ENCODE results near the gene PBRM1. TPM values are rescaled to one million over a fixed set of nuclear protein-coding genes. Genes with fewer than 3 reads are reported as not detected.
"Not testable (repeated sequence)": the region's sequence is repeated elsewhere in the genome, so short reads cannot be mapped to it uniquely, and the experiment has no call there.

The PBRM1 gene
- polyA plus RNA-seq, 4 donors = 53.5 to 64.5 (median 56.1) TPM

GRCh38 chr3:52527732-52528585, 157.8 kb downstream of the PBRM1 start:
- no peak for DNase-seq (ENCODE audit: low read depth in 4 of 4, low spot score in 2 of 4)

GRCh38 chr3:52527039-52527731, 158.5 kb downstream of the PBRM1 start:
- no peak for DNase-seq (ENCODE audit: low read depth in 4 of 4, low spot score in 2 of 4)

GRCh38 chr3:52526671-52527038, 159.1 kb downstream of the PBRM1 start:
- not testable (repeated sequence) for DNase-seq (ENCODE audit: low read depth in 4 of 4, low spot score in 2 of 4)

DNA sequence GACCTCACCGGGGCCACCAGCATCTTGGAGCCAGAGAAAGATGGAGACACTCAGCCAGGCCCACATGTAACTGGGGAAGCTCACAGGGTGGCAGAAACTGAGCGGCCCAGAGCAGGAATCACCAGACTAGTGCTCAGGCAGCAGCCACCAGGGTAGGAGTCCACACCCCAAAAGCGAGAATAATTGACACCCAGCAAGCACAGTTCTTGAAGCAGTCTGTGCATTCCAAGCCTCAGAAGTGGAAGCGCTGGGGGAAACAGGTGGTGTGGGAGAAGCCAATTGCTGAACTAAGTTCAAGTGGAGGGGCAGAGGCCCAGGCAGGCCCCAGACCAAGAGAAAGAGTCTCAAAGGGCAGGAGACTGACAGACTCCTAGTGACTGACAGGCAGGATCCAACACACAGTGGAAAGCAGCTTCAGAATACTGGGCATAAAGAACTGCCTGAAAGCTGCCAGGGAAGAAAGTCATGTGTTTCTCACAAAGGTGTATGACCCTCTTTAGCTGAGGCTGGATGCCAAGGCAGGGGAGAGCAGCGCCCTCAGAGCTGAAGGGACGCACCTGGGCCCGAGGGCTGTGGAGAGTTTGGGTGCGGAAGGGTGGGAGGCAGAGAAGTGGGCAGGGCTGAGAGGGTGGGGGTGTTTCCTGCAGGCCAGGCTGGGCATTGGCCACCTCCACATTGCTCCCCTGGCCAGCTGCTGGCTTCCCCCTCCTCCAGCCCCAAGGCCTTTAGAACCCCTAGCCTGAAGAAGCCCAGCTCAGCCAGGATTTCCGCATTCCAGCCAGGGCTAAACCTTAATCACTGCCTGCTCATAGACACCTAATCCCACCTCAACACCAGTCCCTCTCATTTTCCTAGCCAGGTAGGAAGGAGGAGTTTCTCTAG, 159.8 kb downstream of the PBRM1 start:
- no peak for DNase-seq (ENCODE audit: low read depth in 4 of 4, low spot score in 2 of 4)

DNA sequence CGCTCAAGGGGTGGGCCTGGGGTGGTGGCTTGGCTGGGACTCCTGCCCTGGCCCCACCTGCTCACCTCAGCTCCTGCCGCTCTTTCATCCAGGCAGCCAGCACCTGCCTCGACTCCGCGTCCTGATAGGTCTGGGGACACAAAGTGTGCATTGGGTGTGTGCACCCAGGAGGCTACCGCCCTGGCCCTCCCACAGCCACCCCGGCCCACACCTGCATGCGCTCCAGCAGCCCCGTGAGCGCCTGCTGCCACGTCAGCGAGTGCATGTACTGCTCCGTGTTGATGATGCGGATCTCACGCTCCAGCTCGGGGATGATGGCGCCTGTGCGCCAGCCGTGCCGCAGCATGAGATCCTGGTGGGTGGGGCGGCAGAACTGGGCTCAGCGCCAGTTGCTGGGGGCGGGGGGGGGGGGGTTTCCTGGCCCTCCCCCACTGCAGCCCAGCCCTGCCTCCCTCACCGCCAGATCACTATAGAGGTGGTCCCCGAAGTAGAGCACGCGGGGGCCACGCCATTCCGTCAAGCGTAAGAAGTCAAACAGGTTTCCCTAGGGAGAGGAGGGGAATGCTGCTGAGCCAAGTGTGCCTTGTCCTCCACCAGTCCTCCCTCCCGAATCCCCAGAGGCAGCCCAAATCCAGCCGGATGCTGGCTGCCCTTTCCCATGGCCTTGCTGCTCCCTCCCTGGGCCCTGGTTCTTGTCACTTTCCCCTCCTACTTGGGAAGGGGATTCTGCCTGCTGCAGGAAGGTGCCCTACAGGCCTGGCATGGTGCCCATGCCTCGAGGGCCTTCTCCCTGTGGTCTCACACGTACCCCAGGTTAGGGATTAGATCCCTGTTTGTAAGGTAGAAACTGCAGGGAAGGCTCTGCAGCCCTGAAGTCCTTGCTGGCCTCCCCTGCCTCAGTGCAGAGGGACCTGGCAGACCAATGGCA, 160.7 kb downstream of the PBRM1 start:
- no peak for DNase-seq (ENCODE audit: low read depth in 4 of 4, low spot score in 2 of 4)

- no peak for DNase-seq (ENCODE audit: low read depth in 4 of 4, low spot score in 2 of 4)
Measured at GRCh38 chr3:52524258-52524751, 161.4 kb downstream of the PBRM1 start.

- no peak for DNase-seq (ENCODE audit: low read depth in 4 of 4, low spot score in 2 of 4)
Measured at GRCh38 chr3:52523386-52524257, 162.1 kb downstream of the PBRM1 start.

GRCh38 chr3:52522651-52523251, 163.0 kb downstream of the PBRM1 start:
- no peak for DNase-seq (ENCODE audit: low read depth in 4 of 4, low spot score in 2 of 4)

DNA sequence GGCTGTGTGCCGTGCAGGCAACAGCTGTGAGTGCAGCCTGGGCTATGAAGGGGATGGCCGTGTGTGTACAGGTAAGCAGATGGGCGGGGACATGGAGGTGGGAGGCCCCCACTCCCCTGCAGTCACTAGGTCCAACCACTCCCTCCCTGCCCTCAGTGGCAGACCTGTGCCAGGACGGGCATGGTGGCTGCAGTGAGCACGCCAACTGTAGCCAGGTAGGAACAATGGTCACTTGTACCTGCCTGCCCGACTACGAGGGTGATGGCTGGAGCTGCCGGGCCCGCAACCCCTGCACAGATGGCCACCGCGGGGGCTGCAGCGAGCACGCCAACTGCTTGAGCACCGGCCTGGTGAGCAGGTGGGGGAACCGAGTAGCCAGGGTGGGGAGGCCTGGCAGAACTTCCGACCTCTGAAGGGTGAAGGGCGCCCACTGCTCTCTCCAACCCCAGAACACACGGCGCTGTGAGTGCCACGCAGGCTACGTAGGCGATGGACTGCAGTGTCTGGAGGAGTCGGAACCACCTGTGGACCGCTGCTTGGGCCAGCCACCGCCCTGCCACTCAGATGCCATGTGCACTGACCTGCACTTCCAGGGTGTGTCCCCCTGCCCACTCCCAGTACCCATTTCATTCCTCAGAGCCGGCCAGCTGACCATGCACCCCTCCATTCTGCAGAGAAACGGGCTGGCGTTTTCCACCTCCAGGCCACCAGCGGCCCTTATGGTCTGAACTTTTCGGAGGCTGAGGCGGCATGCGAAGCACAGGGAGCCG, 163.6 kb downstream of the PBRM1 start:
- DNase-seq (ENCODE audit: low read depth in 4 of 4, low spot score in 2 of 4) = no peak

DNA sequence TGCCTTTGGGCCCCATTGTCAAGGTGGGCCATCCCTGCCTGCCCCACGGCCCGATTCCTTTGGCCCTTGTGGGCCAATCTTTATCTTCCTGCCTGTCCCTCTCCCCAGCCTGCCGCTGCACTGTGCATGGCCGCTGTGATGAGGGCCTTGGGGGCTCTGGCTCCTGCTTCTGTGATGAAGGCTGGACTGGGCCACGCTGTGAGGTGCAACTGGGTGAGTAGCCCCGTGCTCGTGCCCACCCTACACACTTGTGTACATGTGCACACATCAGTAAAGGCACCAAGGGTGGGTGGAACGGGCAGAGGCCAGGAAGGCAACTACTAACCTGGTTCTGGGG, 164.3 kb downstream of the PBRM1 start:
- DNase-seq (ENCODE audit: low read depth in 4 of 4, low spot score in 2 of 4) = no peak

DNA sequence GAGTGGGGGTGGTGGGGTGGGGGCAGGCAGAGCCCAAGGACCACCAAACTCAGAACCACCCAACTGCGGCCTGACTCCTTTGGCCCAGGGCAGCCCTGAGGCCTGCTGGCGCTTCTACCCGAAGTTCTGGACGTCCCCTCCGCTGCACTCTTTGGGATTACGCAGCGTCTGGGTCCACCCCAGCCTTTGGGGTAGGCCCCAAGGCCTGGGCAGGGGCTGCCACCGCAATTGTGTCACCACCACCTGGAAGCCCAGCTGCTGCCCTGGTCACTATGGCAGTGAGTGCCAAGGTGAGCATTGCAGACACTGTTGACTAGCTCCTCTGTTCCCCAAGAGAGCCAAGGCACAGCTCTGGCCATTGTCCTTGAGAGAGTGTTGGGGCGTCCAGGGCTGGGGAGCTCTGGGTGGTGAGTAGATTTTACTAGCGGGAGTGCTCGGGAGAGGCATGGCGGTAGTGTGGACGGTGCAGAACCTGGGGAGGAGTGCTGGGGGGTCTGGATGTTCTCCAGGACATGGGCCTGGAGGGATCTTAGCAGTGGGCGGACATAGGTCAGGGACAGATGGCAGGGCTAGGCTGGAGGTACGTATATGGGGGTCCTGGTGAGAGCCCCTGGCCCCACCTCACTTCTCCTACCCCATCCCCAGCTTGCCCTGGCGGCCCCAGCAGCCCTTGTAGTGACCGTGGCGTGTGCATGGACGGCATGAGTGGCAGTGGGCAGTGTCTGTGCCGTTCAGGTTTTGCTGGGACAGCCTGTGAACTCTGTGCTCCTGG, 164.8 kb downstream of the PBRM1 start:
- DNase-seq (ENCODE audit: low read depth in 4 of 4, low spot score in 2 of 4) = no peak

GRCh38 chr3:52520141-52520667, 165.5 kb downstream of the PBRM1 start:
- DNase-seq (ENCODE audit: low read depth in 4 of 4, low spot score in 2 of 4) = no peak

DNA sequence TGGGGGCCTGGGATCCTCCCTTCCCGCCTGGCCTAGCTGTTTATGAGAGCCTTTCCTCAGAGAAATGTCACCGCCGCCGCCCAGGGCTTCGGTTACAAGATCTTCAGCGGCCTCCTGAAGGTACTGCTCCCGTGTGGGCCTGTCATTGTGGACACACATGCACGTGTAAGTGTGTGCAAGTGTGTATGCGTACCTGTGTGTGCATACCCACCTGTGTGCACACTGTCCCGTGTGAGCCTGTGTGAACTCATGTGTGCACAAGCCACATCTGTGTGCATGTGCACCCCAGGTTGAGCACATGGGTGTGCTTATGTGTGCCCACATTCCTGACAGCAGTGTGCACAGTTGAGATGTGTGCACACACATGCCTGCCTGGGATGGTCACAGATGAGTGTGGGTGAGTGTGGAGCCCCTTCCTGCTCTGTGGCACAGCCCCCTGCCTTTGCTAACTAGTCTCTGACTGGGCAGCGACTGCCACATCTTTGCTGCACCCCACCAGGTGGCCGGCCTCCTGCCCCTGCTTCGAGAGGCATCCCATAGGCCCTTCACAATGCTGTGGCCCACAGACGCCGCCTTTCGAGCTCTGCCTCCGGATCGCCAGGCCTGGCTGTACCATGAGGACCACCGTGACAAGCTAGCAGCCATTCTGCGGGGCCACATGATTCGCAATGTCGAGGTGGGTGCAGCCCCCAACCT, 166.1 kb downstream of the PBRM1 start:
- DNase-seq (ENCODE audit: low read depth in 4 of 4, low spot score in 2 of 4) = no peak

- DNase-seq (ENCODE audit: low read depth in 4 of 4, low spot score in 2 of 4) = no peak
Measured at GRCh38 chr3:52518723-52519444, 166.8 kb downstream of the PBRM1 start.

All from left renal cortex interstitium (tissue), 4 donors.